Activated CD4-positive, alpha-beta T cell treated with anti-CD3 and anti-CD28 coated beads for 48 hours (primary cell): Measurements from ENCODE around the gene AK9.

ENCODE experiments used
- DNase-seq: peaks from one replicate; pipeline ENCODE4 v3.0.0-alpha.2; 2020

Gene AK9

GRCh38 chr6:109695468-109695867 lies 4.5 kb upstream of the AK9 start:
- DNase-seq = peak; percentile 28

- DNase-seq = no peak
These were observed 2.1 kb upstream of the AK9 start for GRCh38 chr6:109693111-109693510.

GRCh38 chr6:109690373-109690736 lies 647 bp downstream of the AK9 start:
- DNase-seq = peak; percentile 76

GRCh38 chr6:109687271-109687761 lies 3.7 kb downstream of the AK9 start:
- DNase-seq = peak; percentile 11

- DNase-seq = no peak
These were observed 4.3 kb downstream of the AK9 start for GRCh38 chr6:109686566-109687265.

GRCh38 chr6:109678661-109679505 lies 12.1 kb downstream of the AK9 start:
- DNase-seq = peak; percentile 38

GRCh38 chr6:109678240-109678639 lies 12.8 kb downstream of the AK9 start:
- DNase-seq = no peak

GRCh38 chr6:109676724-109677123 lies 14.3 kb downstream of the AK9 start:
- no peak for DNase-seq

GRCh38 chr6:109672839-109673238 lies 18.2 kb downstream of the AK9 start:
- DNase-seq = no peak

- no peak for DNase-seq
These were observed 18.8 kb downstream of the AK9 start for GRCh38 chr6:109672175-109672574.

GRCh38 chr6:109671733-109672132 lies 19.3 kb downstream of the AK9 start:
- DNase-seq = no peak

- no peak for DNase-seq
These were observed 21.2 kb downstream of the AK9 start for GRCh38 chr6:109669811-109670210.

GRCh38 chr6:109662192-109662591 lies 28.8 kb downstream of the AK9 start:
- no peak for DNase-seq

GRCh38 chr6:109660526-109661320 lies 30.3 kb downstream of the AK9 start:
- peak; percentile 9 for DNase-seq

GRCh38 chr6:109655761-109656262 lies 35.2 kb downstream of the AK9 start:
- no peak for DNase-seq

GRCh38 chr6:109653264-109653663 lies 37.7 kb downstream of the AK9 start:
- no peak for DNase-seq

- DNase-seq = no peak
These were observed 46.9 kb downstream of the AK9 start for GRCh38 chr6:109644131-109644530.

- no peak for DNase-seq
These were observed 58.6 kb downstream of the AK9 start for GRCh38 chr6:109632405-109632804.

GRCh38 chr6:109631403-109631802 lies 59.6 kb downstream of the AK9 start:
- DNase-seq = no peak

GRCh38 chr6:109628158-109629000 lies 62.6 kb downstream of the AK9 start:
- no peak for DNase-seq

GRCh38 chr6:109626311-109626710 lies 64.7 kb downstream of the AK9 start:
- no peak for DNase-seq

- no peak for DNase-seq
These were observed 65.8 kb downstream of the AK9 start for GRCh38 chr6:109625199-109625598.
